Activated naive CD4-positive, alpha-beta T cell (primary cell): ENCODE results near the gene CR1.
"Not testable (repeated sequence)": the region's sequence is repeated elsewhere in the genome, so short reads cannot be mapped to it uniquely, and the experiment has no call there.

Experiments used
- DNase-seq, 4 experiments: peaks; one replicate each; lab custom pipeline; 2025; lab: John Stamatoyannopoulos, UW

CR1 gene

GRCh38 chr1:207503950-207504349 is 8.0 kb downstream of the CR1 start:
- no peak for DNase-seq

GRCh38 chr1:207504438-207504837 is 8.5 kb downstream of the CR1 start:
- no peak for DNase-seq

GRCh38 chr1:207510444-207510843 is 14.5 kb downstream of the CR1 start:
- DNase-seq = no peak

GRCh38 chr1:207514890-207515289 is 18.9 kb downstream of the CR1 start:
- no peak for DNase-seq

GRCh38 chr1:207516729-207517128 is 20.8 kb downstream of the CR1 start:
- no peak for DNase-seq

GRCh38 chr1:207518608-207519236 is 22.8 kb downstream of the CR1 start:
- no peak for DNase-seq

GRCh38 chr1:207519505-207520399 is 23.8 kb downstream of the CR1 start:
- DNase-seq = no peak

GRCh38 chr1:207520400-207521345 is 24.7 kb downstream of the CR1 start:
- DNase-seq = not testable (repeated sequence)

GRCh38 chr1:207525239-207525638 is 29.3 kb downstream of the CR1 start:
- DNase-seq = not testable (repeated sequence)

GRCh38 chr1:207528401-207528800 is 32.4 kb downstream of the CR1 start:
- not testable (repeated sequence) for DNase-seq

- not testable (repeated sequence) for DNase-seq
These were observed 40.3 kb downstream of the CR1 start for GRCh38 chr1:207536263-207536662.

- DNase-seq = not testable (repeated sequence)
These were observed 50.9 kb downstream of the CR1 start for GRCh38 chr1:207546677-207547357.

GRCh38 chr1:207554823-207555222 is 58.9 kb downstream of the CR1 start:
- not testable (repeated sequence) for DNase-seq

GRCh38 chr1:207565546-207566468 is 69.8 kb downstream of the CR1 start:
- DNase-seq = no peak

GRCh38 chr1:207571926-207572325 is 76.0 kb downstream of the CR1 start:
- not testable (repeated sequence) for DNase-seq

GRCh38 chr1:207573074-207573473 is 77.1 kb downstream of the CR1 start:
- not testable (repeated sequence) for DNase-seq

GRCh38 chr1:207575381-207575780 is 79.4 kb downstream of the CR1 start:
- DNase-seq = not testable (repeated sequence)

- no peak for DNase-seq
These were observed 83.0 kb downstream of the CR1 start for GRCh38 chr1:207578796-207579435.

GRCh38 chr1:207579436-207579799 is 83.5 kb downstream of the CR1 start:
- no peak for DNase-seq
